Stomach (tissue), 4 donors: ENCODE data around the gene RAP1A.

Experiments used
- CTCF ChIP-seq, 7 experiments: fragments of 450-650 bp in 4 of 7; fragments of 200-600 bp in 3 of 7; sonication (generic) in 3 of 7; IDR thresholded peaks; one replicate each; pipeline ENCODE4 v1.5.1; 2016 to 2019; ENCODE audit warnings: antibody characterized with exemption in 7 of 7, control low read depth in 2 of 7, mild to moderate bottlenecking in 1 of 7
- EP300 ChIP-seq: sonication (generic); formaldehyde crosslinking; IDR thresholded peaks from one replicate; pipeline ENCODE4 v1.6.1; 2017; ENCODE audit warnings: antibody characterized with exemption
- POLR2AphosphoS5 ChIP-seq, 3 donors: sonication (generic); formaldehyde crosslinking; IDR thresholded peaks; one replicate each; pipeline ENCODE4 v1.6.1; 2016; ENCODE audit warnings: antibody characterized with exemption in 3 of 3

DNA sequence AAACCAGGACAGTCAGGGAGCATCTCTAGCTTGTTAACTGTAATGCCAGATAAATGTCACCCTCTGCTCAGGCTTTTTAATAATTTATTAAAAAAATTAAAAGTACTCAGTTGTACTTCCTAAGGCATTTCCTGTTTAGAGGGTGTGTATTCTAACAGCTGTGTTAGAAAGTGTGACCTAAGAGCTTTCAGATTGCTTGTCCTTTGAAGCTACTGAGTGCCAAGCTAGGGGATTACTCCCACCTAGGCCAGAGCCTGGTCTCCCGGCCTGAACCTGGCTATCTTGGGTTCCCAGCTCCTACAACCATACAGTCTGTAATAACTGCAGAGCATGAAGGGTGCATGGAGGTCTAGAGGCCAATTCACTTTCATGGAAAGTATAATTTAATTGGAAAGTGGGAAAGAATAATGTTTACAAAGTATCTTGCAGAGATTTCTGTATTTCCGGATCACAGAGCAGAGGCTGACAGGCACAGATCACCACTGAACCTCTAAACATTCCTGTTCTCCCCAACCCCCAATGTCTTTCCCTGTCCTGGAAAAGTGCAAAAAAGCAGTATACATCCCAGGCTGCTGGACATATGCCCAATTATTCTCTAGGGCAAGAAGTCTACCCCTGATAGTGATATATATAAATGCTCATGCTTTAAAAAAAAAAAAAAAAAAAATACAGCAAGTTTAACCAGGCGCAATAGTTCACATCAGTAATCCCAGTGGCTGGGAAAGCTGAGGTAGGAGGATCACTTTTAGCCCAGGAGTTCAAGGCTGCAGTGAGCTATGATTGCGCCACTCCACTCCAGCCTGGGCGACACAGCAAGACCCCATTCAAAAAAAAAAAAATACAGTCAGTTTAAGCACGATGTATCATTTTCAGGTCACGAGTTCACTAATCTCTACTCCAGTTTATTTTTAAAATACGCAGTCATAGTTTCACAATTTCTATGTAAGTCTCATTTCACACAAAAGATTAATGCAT is 36.7 kb upstream of the RAP1A start:
- TF ChIP-seq CTCF (IDR thresholded peaks at IDR 0.05), result no peak
- no peak for TF ChIP-seq POLR2AphosphoS5 (IDR thresholded peaks at IDR 0.05)
- TF ChIP-seq EP300, result no peak
